DOHH2 (cell line): ENCODE data around the gene HSF2BP.

Source experiments
- EZH2phosphoT487 ChIP-seq: fragments of 200-600 bp; sonication (generic); IDR thresholded peaks from 2 replicates; pipeline ENCODE4 v1.6.1; 2017; ENCODE audit warnings: borderline replicate concordance, mild to moderate bottlenecking, antibody characterized with exemption, low read length, moderate library complexity, mixed read lengths
- TF ChIP-seq, protein P1 (sequence below): fragments of 200-600 bp; sonication (generic); IDR thresholded peaks from one replicate; pipeline ENCODE4 v1.5.1; 2014; ENCODE audit warnings: antibody characterized with exemption, mild to moderate bottlenecking, low read depth, low read length; ENCODE audit not compliant: poor library complexity, severe bottlenecking

DNA sequence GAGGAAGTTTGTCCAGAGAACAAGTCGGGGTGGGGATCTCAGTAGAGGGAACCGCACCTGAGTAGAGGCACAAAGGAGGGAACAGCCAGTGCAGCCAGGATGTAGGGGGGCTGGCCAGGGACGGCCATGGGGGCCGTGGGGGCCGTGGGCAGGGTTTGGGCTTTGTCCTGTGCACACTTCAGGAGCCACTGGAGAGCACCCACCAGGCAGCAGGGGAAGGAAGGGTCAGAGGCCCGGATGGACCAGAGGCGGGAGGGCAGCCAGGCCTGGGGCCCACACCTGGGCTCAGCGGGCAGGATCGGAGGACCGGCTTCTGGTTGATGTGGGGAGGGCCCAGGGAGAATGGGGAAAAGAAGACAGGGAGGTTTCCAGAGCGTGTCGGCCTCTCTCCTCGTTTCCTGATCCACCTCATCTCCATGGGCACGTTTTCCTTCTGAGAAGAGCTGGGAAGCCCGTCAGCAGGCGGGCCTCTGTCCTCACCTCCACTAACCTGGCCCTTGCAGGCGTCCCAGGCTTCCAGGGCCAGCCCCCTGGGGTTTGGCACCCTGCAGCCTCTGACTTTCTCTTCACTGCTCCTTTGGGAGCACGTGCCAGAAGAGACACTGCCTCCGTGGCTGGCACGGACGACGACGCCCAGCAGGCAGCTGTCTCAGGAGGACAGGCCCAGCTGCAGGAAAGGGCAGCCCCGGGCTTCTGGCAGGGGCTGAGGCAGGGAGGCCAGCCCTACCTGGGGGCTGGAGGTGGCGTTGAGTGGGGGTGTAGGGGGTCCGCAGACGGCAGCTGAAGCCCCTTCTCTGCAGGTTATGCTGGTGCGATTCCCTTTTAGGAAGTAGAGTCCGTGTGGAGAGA lies 42.9 kb upstream of the HSF2BP start:
- TF ChIP-seq, protein P1, sequence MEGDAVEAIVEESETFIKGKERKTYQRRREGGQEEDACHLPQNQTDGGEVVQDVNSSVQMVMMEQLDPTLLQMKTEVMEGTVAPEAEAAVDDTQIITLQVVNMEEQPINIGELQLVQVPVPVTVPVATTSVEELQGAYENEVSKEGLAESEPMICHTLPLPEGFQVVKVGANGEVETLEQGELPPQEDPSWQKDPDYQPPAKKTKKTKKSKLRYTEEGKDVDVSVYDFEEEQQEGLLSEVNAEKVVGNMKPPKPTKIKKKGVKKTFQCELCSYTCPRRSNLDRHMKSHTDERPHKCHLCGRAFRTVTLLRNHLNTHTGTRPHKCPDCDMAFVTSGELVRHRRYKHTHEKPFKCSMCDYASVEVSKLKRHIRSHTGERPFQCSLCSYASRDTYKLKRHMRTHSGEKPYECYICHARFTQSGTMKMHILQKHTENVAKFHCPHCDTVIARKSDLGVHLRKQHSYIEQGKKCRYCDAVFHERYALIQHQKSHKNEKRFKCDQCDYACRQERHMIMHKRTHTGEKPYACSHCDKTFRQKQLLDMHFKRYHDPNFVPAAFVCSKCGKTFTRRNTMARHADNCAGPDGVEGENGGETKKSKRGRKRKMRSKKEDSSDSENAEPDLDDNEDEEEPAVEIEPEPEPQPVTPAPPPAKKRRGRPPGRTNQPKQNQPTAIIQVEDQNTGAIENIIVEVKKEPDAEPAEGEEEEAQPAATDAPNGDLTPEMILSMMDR = no peak
- TF ChIP-seq EZH2phosphoT487 = no peak
